K562 treated with DMSO at 1 percent for 12 hours (cell line): ENCODE results near the gene PRPS2. TPM values are rescaled to one million over a fixed set of nuclear protein-coding genes. Genes with fewer than 3 reads are reported as not detected.

Experiments used
- total RNA-seq: library from RNA; unstranded; fragments of 300-600 nt; gene quantifications from 2 replicates; pipeline ENCODE4 v1.2.3, GENCODE V29; 2022; ENCODE audit not compliant: insufficient read depth

PRPS2 gene
- 10.4 and 29.7 TPM in 2 replicates for total RNA-seq

DNA sequence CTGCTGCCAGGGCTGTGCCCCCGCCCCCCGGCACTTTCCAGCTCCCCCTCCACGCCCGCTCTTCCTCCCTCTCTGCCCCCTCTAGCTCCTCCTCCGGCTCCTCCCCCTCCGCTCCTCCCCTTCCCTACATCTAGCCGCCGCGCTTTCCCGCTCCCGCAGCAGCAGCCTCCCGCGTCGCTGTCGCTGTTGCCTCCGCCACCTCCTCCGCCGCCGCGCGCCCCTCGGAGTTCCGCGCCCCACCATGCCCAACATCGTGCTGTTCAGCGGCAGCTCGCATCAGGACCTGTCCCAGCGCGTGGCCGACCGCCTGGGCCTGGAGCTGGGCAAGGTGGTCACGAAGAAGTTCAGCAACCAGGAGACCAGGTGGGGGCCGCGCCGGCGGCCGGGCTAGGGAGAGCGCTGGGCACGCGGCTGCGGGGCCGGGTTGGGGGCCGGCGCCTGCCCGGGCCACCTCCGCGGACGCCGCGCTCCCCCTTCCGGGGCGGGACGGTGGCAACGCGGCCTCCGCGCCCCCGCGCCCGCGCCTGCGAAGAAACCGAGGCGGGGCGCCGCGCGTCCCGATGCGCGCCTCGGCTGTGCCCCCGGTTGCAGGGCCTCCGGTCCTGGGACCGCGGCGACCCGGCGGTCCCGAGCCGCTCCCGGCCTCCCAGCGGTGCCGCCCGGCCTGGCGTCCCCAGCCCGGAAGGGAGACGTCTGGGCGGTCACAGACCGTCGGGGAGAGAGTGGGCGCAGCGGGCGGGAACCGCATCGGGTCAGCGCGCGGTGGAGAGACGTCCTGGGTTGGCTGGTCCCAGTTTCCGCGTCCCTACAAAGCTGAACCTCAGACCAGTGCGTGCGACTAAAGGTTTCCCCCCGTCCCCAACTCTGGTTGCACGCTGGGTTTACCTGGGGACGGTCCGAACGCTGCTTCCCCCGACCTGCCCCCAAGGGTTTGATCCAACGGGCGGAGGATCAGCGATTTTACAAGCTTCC, at the start of gene PRPS2:
TSS of gene PRPS2 (plus strand) at position 156 of the 972 bp plus-strand sequence. CDS start at position 242, 86 bp downstream.

DNA sequence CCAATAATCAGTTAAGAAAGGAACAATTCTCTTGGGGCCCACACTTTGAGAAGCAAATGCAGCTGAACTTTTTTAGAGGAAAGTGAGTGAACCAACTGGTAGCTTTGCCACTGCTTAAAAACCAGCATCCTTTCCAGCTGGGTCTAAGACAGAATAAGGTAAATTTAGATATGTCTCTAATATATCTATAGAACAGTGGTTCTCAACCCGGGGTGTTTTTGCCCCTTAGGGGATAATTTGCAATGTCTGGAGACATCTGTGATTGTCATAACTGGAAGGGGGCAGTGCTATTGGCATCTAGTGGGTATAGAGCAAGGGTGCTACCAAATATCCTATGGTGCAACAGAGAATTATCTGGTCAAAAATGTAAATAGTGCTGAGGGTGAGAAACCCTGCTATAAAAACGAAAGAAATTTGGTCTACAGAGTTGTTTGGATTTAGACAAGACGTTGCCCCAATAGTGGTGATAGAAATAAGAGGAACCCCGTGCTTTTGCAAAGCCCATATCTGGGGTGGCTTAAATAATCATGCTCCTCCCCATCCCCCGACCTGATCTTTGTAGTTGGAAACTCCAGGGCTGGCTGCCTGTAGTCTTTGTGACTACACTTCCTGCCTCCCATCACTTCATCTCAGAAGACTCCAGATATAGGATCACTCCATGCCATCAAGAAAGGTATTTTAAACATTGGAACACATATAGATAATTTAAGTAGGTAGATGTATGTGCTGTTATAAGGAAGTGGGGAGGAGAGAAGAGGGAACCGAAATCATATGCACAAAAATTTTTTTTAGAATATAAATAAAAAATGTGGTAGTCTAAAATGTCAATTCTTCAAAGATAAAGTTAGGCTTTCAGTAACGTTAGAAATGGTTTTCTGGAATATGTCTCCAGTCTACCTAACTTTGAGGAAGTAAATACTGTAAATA, 75.5 kb downstream of the PRPS2 start, which contains the start of gene TLR7:
TSS of gene TLR7 (plus strand) at position 622 of the 927 bp plus-strand sequence. CDS start 507 bp downstream, outside the sequence.

Other genes with a start within 250 kb of the PRPS2 start
- 0.44 TPM in 1 of 2 replicates, not detected in the other for gene TLR7, start 75.7 kb downstream of the PRPS2 start, total RNA-seq
- not detected in 2 replicates for gene TLR8, start 115.2 kb downstream of the PRPS2 start, total RNA-seq
- gene TMSB4X, start 183.7 kb downstream of the PRPS2 start, total RNA-seq, result 3,042 and 3,642 TPM in 2 replicates